HEK293 (cell line): ENCODE measurements around the gene MAEA.

Experiments
- CTCF ChIA-PET: fragments of 350-600 bp; formaldehyde crosslinking; extraction: SDS; loops from one replicate; lab custom pipeline; 2021; ENCODE audit warnings: antibody characterized with exemption; lab: Yijun Ruan, JAX
- POLR2A ChIA-PET: fragments of 300-600 bp; formaldehyde crosslinking; extraction: SDS; loops from one replicate; lab custom pipeline; 2020; ENCODE audit warnings: antibody characterized with exemption, inconsistent platforms; lab: Yijun Ruan, JAX
- H3K27ac ChIP-seq: fragments of 200-500 bp; sonication (Bioruptor generic); 2 replicates; pipeline ENCODE4 v1.5.1; 2014; ENCODE audit warnings: low read depth, low read length, control low read depth, inconsistent platforms; ENCODE audit errors: extremely low read depth
- H3K36me3 ChIP-seq, 2 experiments: fragments of 200-500 bp in 1 of 2; sonication (Bioruptor generic) in 1 of 2; 1 replicate in 1 of 2; 2 replicates in 1 of 2; pipeline ENCODE4 v1.5.1; 2014 to 2017; ENCODE audit warnings: inconsistent platforms in 2 of 2, low read length in 2 of 2; ENCODE audit not compliant: control insufficient read depth in 2 of 2, insufficient read depth in 1 of 2
- H3K4me1 ChIP-seq: fragments of 200-500 bp; sonication (Bioruptor generic); 2 replicates; pipeline ENCODE4 v1.5.1; 2014; ENCODE audit warnings: mild to moderate bottlenecking, low read length, inconsistent platforms; ENCODE audit not compliant: control insufficient read depth, insufficient read depth
- H3K4me3 ChIP-seq: 2 replicates; pipeline ENCODE4 v1.5.1; 2011; ENCODE audit warnings: low read depth, mild to moderate bottlenecking, control low read depth, low read length, moderate library complexity
- H3K9me3 ChIP-seq: fragments of 200-500 bp; sonication (Bioruptor generic); 2 replicates; pipeline ENCODE4 v1.5.1; 2014; ENCODE audit warnings: low read depth, low read length, inconsistent platforms; ENCODE audit not compliant: control insufficient read depth, insufficient read depth
- EGR2 ChIP-seq: fragments of 450-650 bp; formaldehyde crosslinking; IDR thresholded peaks from 2 replicates; pipeline ENCODE4 v1.5.1; 2016; ENCODE audit warnings: low read depth, missing biosample characterization, missing genetic modification characterization
- KLF10 ChIP-seq: fragments of 450-650 bp; IDR thresholded peaks from 2 replicates; pipeline ENCODE4 v1.5.1; 2018; ENCODE audit warnings: missing biosample characterization, mild to moderate bottlenecking, missing genetic modification characterization
- MYNN ChIP-seq: fragments of 450-650 bp; formaldehyde crosslinking; IDR thresholded peaks from 2 replicates; pipeline ENCODE4 v1.5.1; 2016; ENCODE audit warnings: missing biosample characterization, missing genetic modification characterization, borderline replicate concordance
- PBX3 ChIP-seq: sonication (generic); formaldehyde crosslinking; IDR thresholded peaks from 2 replicates; pipeline ENCODE4 v1.8.1; 2022; ENCODE audit warnings: mild to moderate bottlenecking, moderate library complexity, missing genetic modification reagents
- RBAK ChIP-seq: fragments of 450-650 bp; formaldehyde crosslinking; IDR thresholded peaks from 2 replicates; pipeline ENCODE4 v1.5.1; 2016; ENCODE audit warnings: missing biosample characterization, missing genetic modification characterization
- ZIC2 ChIP-seq: fragments of 450-650 bp; formaldehyde crosslinking; IDR thresholded peaks from 2 replicates; pipeline ENCODE4 v1.5.1; 2016; ENCODE audit warnings: missing biosample characterization, missing genetic modification characterization
- ZNF239 ChIP-seq: fragments of 450-650 bp; formaldehyde crosslinking; IDR thresholded peaks from 2 replicates; pipeline ENCODE4 v1.5.1; 2016; ENCODE audit warnings: missing biosample characterization, missing genetic modification characterization
- ZNF366 ChIP-seq: fragments of 450-650 bp; formaldehyde crosslinking; conservative IDR thresholded peaks from 2 replicates; pipeline ENCODE4 v1.5.1; 2016; ENCODE audit warnings: missing biosample characterization, missing genetic modification characterization
- ZNF416 ChIP-seq: fragments of 450-650 bp; formaldehyde crosslinking; IDR thresholded peaks from 2 replicates; pipeline ENCODE4 v1.5.1; 2016; ENCODE audit warnings: missing biosample characterization, missing genetic modification characterization
- ZNF449 ChIP-seq: fragments of 450-650 bp; formaldehyde crosslinking; IDR thresholded peaks from 2 replicates; pipeline ENCODE4 v1.5.1; 2017; ENCODE audit warnings: missing biosample characterization, mild to moderate bottlenecking, missing genetic modification characterization, moderate library complexity
- ZNF488 ChIP-seq: fragments of 450-650 bp; formaldehyde crosslinking; IDR thresholded peaks from 2 replicates; pipeline ENCODE4 v1.5.1; 2016; ENCODE audit warnings: missing biosample characterization, missing genetic modification characterization
- ZNF621 ChIP-seq: fragments of 450-650 bp; formaldehyde crosslinking; IDR thresholded peaks from 2 replicates; pipeline ENCODE4 v1.5.1; 2017; ENCODE audit warnings: missing biosample characterization, missing genetic modification characterization
- TF ChIP-seq, protein P1 (sequence below): fragments of 450-650 bp; formaldehyde crosslinking; IDR thresholded peaks from 2 replicates; pipeline ENCODE4 v1.5.1; 2016; ENCODE audit warnings: missing biosample characterization, missing genetic modification characterization
- TF ChIP-seq, protein P2 (sequence below): fragments of 450-650 bp; formaldehyde crosslinking; optimal IDR thresholded peaks from 2 replicates; pipeline ENCODE3; 2016; ENCODE audit warnings: missing biosample characterization, mild to moderate bottlenecking, missing genetic modification characterization

The MAEA gene

DNA sequence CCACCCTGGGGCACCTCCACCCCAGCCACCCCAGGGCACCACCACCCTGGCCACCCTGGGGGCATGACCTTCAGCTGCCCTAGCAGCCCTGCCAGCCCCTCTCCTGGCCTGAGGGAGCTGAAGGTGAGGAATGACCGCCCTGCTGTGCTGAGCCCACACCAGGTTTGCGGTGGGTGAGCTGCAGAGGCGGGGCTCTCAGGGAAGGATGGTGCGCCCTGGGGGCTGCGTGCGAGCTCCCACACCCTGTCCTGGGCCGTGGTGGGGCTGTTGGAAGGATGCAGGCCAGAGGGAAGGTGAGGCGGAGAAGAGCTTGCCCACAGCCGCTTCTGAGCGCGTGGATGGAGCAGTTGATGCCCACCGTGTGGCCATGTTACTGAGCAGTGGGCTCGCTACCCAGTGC is 75.1 kb downstream of the MAEA start:
- Histone ChIP-seq H3K36me3 (peaks cover 0 to 37% of the 10 kb centered on the region in 2 experiments; a peak in 1 of 3 replicates), H3K9me3 (no peaks in the 10 kb centered on the region), H3K4me1 (no peaks in the 10 kb centered on the region), H3K27ac (no peak overlapping the region), H3K4me3 (no peak overlapping the region)
- ChIA-PET POLR2A (interaction anchor here (0.8 kb wide), 1 partner anchor 18 kb away, joined by 3 read pairs; no protein-coding TSS in a partner anchor), CTCF (interaction anchor here (1.3 to 1.6 kb wide), 2 partner anchors 9 to 11 kb away, joined by 3 to 4 read pairs; no protein-coding TSS in a partner anchor)
- TF ChIP-seq ZNF449 (tag by site-specific recombination), result no peak
- TF ChIP-seq, protein P1, sequence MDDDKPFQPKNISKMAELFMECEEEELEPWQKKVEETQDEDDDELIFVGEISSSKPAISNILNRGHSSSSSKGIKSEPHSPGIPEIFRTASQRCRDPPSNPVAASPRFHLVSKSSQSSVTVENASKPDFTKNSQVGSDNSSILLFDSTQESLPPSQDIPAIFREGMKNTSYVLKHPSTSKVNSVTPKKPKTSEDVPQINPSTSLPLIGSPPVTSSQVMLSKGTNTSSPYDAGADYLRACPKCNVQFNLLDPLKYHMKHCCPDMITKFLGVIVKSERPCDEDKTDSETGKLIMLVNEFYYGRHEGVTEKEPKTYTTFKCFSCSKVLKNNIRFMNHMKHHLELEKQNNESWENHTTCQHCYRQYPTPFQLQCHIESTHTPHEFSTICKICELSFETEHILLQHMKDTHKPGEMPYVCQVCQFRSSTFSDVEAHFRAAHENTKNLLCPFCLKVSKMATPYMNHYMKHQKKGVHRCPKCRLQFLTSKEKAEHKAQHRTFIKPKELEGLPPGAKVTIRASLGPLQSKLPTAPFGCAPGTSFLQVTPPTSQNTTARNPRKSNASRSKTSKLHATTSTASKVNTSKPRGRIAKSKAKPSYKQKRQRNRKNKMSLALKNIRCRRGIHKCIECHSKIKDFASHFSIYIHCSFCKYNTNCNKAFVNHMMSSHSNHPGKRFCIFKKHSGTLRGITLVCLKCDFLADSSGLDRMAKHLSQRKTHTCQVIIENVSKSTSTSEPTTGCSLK (tag by site-specific recombination), result no peak
- TF ChIP-seq ZNF366 (tag by site-specific recombination), result no peak
- no peak for TF ChIP-seq ZNF621 (tag by site-specific recombination)
- TF ChIP-seq, protein P2, sequence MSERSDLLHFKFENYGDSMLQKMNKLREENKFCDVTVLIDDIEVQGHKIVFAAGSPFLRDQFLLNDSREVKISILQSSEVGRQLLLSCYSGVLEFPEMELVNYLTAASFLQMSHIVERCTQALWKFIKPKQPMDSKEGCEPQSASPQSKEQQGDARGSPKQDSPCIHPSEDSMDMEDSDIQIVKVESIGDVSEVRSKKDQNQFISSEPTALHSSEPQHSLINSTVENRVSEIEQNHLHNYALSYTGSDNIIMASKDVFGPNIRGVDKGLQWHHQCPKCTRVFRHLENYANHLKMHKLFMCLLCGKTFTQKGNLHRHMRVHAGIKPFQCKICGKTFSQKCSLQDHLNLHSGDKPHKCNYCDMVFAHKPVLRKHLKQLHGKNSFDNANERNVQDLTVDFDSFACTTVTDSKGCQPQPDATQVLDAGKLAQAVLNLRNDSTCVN (tag by site-specific recombination), result no peak
- no peak for TF ChIP-seq ZNF416 (tag by site-specific recombination)

DNA sequence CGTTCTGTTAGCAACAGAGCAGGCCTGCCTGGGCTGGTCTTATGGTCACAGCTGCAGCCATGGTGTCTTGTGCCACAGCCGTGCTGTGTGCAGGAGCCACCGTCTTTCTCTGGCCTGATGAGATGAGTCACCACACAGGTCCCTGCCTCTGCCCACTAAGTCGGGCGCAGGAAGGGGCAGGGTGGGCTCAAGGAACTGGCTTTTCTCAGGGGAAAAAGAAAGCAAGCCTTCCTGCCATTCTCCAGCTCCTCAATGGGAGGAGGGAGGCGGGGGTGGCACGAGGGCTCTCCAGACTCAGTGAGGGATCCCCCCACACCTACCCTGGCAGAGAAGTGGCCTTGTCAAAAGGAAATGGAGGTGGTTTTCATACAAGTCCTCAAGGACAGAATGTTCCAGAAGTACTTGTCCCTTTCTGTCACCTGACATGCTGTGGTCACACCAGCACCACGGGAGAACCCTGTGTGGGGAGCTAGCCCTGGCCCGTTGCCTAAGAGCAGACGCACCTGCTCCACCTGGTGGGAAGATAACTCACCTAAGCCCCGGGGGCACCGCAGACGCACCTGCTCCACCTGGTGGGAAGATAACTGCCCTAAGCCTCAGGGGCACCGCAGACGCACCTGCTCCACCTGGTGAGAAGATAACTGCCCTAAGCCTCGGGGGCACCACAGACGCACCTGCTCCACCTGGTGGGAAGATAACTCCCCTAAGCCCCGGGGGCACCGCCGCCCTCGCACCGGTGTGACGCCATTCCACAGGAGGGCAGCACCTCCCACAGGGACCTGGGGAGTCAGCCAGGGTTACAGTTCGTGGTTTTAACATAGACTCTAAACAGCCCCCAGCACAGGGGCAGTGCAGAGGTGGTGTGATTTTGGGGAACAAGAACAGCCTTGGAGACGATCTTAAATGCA is 75.8 kb downstream of the MAEA start:
- no peak for TF ChIP-seq KLF10
- peak; percentile 19; the same call in 1 of the 2 replicates for TF ChIP-seq EGR2 (tag by site-specific recombination)
- TF ChIP-seq, all 188 proteins: peak for 1
- CTCF ChIA-PET, result interaction anchor here (1.2 to 1.6 kb wide), 3 partner anchors 9 to 148 kb away, joined by 3 to 4 read pairs (median 4); no protein-coding TSS in a partner anchor
- peaks cover 0 to 39% of the 10 kb centered on the region in 2 experiments; a peak in 1 of 3 replicates for H3K36me3 ChIP-seq
- no peak overlapping the region for H3K4me3 ChIP-seq
- POLR2A ChIA-PET, result interaction anchor here (0.8 kb wide), 1 partner anchor 19 kb away, joined by 3 read pairs; no protein-coding TSS in a partner anchor
- H3K4me1 ChIP-seq, result no peaks in the 10 kb centered on the region
- H3K27ac ChIP-seq, result no peak overlapping the region
- H3K9me3 ChIP-seq, result no peaks in the 10 kb centered on the region

DNA sequence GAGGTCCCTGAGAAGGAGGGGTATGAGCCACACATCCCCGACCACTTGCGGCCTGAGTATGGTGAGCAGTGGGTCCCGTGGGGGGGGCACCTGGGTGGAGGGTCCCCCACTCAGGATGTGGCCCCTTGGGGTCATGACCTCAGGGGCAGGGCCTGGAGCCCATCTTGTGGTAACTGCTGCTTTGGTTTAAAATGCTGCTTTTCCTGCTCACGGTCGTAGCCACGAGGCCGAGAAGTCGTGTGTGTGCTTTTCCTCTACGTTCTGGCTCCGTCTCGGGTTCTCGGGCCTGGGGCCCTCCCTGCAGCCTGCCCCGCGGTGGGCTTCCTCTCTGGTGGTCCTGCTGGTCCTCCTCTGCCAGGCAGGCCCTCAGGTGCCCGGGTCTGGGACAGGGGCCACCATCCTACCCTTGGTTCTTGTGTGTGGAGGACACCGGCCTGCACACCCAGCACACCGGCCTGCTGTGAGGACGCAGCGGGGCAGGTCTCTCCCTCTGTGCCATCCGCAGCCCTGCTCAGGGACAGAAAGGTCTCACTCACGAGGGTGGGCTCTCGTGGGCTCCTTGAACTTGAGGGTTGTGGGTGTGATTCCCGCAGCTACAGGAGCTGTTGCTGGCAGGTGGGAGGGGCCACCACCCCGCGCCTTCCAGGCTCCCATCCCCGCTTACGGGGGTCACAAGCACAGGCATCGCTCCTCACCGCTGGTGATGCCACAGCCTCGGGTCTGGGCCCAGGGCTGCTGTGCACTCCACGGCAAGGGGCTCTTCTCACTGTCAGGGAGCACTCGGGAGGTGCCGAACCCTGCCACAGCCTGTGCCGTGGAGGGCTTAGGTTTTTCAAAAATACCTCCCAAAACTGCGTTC is 76.9 kb downstream of the MAEA start:
- no peaks in the 10 kb centered on the region for H3K4me1 ChIP-seq
- H3K9me3 ChIP-seq, result no peaks in the 10 kb centered on the region
- CTCF ChIA-PET, result interaction anchor here (1.2 kb wide), 1 partner anchor 147 kb away, joined by 4 read pairs; no protein-coding TSS in a partner anchor
- POLR2A ChIA-PET, result no interaction called here
- TF ChIP-seq MYNN (tag by site-specific recombination) (no peak), RBAK (tag by site-specific recombination) (no peak), PBX3 (no peak), ZNF488 (tag by site-specific recombination) (no peak), ZNF239 (no peak), ZIC2 (no peak)
- peaks cover 0 to 44% of the 10 kb centered on the region in 2 experiments; a peak in 1 of 3 replicates for H3K36me3 ChIP-seq
- H3K4me3 ChIP-seq, result no peak overlapping the region
- no peak overlapping the region for H3K27ac ChIP-seq
